ENCODE measurements around the gene DNASE1L1. TPM values are rescaled to one million over a fixed set of nuclear protein-coding genes. Genes with fewer than 3 reads are reported as not detected.
A peak's percentile ranks its signal among the peaks of the same experiment; 100 is the strongest.

Gene DNASE1L1, protein sequence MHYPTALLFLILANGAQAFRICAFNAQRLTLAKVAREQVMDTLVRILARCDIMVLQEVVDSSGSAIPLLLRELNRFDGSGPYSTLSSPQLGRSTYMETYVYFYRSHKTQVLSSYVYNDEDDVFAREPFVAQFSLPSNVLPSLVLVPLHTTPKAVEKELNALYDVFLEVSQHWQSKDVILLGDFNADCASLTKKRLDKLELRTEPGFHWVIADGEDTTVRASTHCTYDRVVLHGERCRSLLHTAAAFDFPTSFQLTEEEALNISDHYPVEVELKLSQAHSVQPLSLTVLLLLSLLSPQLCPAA
- total RNA-seq (29.7 TPM), polyA plus RNA-seq (10 to 100 TPM; 12.2 to 23.1 (median 19.1) TPM)

DNA sequence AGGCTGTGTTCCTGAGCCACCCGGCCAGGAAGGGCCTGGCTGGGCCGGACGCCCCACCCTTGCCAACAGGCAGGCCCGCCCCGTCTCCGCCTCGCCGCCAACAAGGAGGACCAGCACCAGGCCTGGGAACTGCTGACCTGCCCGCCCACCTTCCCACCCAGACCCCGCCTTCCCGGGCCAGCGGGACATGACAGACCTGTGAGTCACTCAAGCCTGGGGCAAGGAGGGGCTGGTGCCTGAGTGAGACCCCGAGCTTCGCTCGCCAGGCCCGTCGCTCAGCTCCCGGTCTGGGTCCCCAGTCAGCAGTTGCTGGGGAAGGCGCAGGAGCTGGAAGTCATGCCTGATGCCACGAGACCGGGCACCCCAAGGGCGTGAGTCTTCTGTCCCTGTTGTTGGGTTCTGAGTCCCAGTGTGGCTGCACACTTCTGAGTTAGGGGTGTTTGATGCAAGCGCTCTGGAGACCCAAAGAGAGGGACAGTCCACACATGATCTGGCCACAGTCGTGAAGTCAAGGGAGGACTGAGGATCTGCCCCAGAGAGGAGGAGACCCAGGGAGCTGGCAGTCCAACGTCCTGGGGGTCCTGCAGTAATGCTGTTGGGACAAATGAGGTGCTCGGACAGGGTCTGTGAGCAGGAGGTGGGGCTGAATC, at the start of gene DNASE1L1:
TSS of gene DNASE1L1 (minus strand) at position 33 of the 650 bp plus-strand sequence. CDS start 3,686 bp downstream, outside the sequence.
- Histone ChIP-seq H3K9me3 (ENCODE audit: control insufficient read depth in 2 of 2, low read length in 2 of 2) (no peaks in the 10 kb centered on the region), H3K27me3 (ENCODE audit: control insufficient read depth, insufficient read depth, low read length) (no peaks in the 10 kb centered on the region), H3K4me3 (ENCODE audit: low read depth, low read length) (no peak within 1 kb of the TSS), H3K27ac (ENCODE audit: insufficient read depth, low read length, poor library complexity, severe bottlenecking) (no peak within 1 kb of the TSS), H3K4me1 (ENCODE audit: control insufficient read depth, insufficient read depth, low read length, poor library complexity, severe bottlenecking) (peaks cover 16% of the 10 kb centered on the region), H3K36me3 (ENCODE audit: control insufficient read depth, insufficient read depth, low read length) (peaks cover 3% of the 10 kb centered on the region)
- Mint-ChIP-seq H3K27me3 (no peaks in the 10 kb centered on the region), H3K4me1 (peaks cover 3 to 19% (median 8%) of the 10 kb centered on the region in 4 donors), H3K9me3 (peaks cover 0 to 1% (median 0%) of the 10 kb centered on the region in 7 donors), H3K4me3 (peak within 1 kb of the TSS; percentile 38 to 72 (median 60)), H3K36me3 (no peaks in the 10 kb centered on the region), H3K27ac (peak within 1 kb of the TSS; percentile 56 to 88 (median 59))
- ATAC-seq (ENCODE audit: low read depth in 2 of 2) (peak in 1 of 2 donors; percentile 17), DNase-seq (no peak)

DNA sequence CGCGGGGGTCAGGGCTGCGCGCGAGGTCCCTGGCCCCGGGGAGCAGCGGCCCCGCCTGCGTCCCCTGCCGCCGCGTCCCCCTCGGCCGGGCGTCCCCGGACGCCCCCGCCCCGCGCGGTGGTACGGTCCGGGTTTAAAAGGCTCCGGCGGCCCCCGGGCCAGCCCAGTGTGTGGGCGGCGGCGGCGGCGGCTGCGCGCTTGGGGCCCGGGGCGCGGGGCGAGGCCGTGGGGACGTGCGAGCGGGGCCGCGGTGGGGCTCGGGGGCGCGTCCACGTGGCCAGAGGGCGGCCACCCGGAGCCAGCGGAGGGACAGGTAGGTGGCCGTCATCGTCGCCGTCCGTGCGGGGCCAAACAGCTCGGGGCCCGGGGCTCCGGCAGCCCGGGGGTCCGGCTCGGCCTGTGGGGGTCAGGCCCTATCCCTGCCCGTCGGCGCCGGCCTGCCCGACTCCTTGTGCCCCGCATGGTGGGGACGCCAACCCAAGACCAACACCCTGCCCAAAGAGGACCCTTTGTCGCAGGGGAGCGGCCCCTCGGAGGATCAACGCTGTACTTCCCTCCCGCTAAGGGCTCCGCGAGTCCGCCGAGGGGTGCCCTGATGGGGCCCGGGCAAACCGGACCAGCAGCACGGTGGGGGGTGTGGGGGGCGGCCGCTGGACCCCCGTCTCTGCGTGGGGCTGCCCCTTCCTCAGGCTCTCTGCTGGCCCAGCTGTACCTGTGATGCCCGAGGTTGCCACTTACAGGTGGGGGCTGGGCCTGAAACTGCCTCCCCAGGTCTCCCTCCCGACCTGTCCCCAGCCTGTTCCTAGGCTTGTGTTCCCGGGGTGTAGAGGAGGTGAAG, 49.3 kb upstream of the DNASE1L1 start, which contains the start of gene PLXNA3:
TSS of gene PLXNA3 (plus strand) at position 166 of the 838 bp plus-strand sequence. CDS start 1,903 bp downstream, outside the sequence.
- Histone ChIP-seq H3K27ac (ENCODE audit: insufficient read depth, low read length, poor library complexity, severe bottlenecking) (peak within 1 kb of the TSS; percentile 47), H3K4me3 (ENCODE audit: low read depth, low read length) (peak within 1 kb of the TSS; percentile 68), H3K36me3 (ENCODE audit: control insufficient read depth, insufficient read depth, low read length) (peaks cover 5% of the 10 kb centered on the region), H3K9me3 (ENCODE audit: control insufficient read depth in 2 of 2, low read length in 2 of 2) (no peaks in the 10 kb centered on the region), H3K4me1 (ENCODE audit: control insufficient read depth, insufficient read depth, low read length, poor library complexity, severe bottlenecking) (peaks cover 15% of the 10 kb centered on the region), H3K27me3 (ENCODE audit: control insufficient read depth, insufficient read depth, low read length) (no peaks in the 10 kb centered on the region)
- no peaks in the 10 kb centered on the region for H3K9me3 Mint-ChIP-seq
- H3K4me1 Mint-ChIP-seq, result peaks cover 3 to 25% (median 7%) of the 10 kb centered on the region in 4 donors
- H3K4me3 Mint-ChIP-seq, result peak within 1 kb of the TSS; percentile 92 to 97 (median 93)
- H3K36me3 Mint-ChIP-seq, result no peaks in the 10 kb centered on the region
- peaks cover 4% of the 10 kb centered on the region for H3K27me3 Mint-ChIP-seq
- DNase-seq, result peak; percentile 57 to 75 (median 61)
- ATAC-seq (ENCODE audit: low read depth in 2 of 2), result peak; percentile 79 to 80
- peak within 1 kb of the TSS; percentile 84 to 99 (median 94) for H3K27ac Mint-ChIP-seq

DNA sequence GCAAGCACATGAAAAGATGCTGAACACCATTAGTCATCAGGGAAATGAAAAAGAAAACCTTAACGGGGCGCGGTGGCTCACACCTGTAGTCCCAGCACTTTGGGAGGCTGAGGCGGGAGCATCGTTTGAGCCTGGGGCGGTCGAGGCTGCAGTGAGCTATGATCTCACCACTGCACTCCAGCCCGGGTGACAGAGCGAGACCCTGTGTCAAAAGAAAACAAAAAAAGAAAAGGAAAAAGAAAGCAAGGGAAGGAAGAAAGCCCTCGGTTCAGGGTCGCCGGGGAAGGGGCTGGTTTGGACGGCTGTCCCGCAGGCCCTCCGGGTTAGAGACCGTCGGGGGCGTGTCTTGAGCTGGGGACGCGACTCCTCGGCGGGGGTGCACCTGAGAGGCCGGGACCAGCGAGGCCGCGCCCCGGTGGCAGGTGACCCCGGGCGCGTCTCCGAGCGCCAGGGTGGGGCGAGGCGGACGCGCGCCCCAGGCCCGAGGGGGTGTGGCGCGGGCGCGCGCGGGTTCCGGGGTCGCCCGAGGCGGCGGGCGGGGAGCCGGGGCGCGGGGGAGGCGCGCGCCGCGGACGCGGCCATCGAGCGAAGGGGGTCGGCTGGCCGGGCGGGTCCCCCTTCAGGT, 48.5 kb upstream of the DNASE1L1 start:
- H3K27ac Mint-ChIP-seq, result peak overlapping the region; percentile 78 to 99 (median 94)
- peak overlapping the region; percentile 92 to 97 (median 93) for H3K4me3 Mint-ChIP-seq
- H3K36me3 ChIP-seq (ENCODE audit: control insufficient read depth, insufficient read depth, low read length), result peaks cover 5% of the 10 kb centered on the region
- H3K27ac ChIP-seq (ENCODE audit: insufficient read depth, low read length, poor library complexity, severe bottlenecking), result peak overlapping the region; percentile 33
- ATAC-seq (ENCODE audit: low read depth in 2 of 2), result peak; percentile 63 to 69
- H3K9me3 ChIP-seq (ENCODE audit: control insufficient read depth in 2 of 2, low read length in 2 of 2), result no peaks in the 10 kb centered on the region
- no peaks in the 10 kb centered on the region for H3K36me3 Mint-ChIP-seq
- DNase-seq, result peak; percentile 63 to 71 (median 71)
- H3K4me1 Mint-ChIP-seq, result peaks cover 3 to 21% (median 7%) of the 10 kb centered on the region in 4 donors
- H3K9me3 Mint-ChIP-seq, result no peaks in the 10 kb centered on the region
- H3K4me1 ChIP-seq (ENCODE audit: control insufficient read depth, insufficient read depth, low read length, poor library complexity, severe bottlenecking), result peaks cover 15% of the 10 kb centered on the region
- H3K4me3 ChIP-seq (ENCODE audit: low read depth, low read length), result no peak overlapping the region
- H3K27me3 Mint-ChIP-seq, result peaks cover 4% of the 10 kb centered on the region
- no peaks in the 10 kb centered on the region for H3K27me3 ChIP-seq (ENCODE audit: control insufficient read depth, insufficient read depth, low read length)

DNA sequence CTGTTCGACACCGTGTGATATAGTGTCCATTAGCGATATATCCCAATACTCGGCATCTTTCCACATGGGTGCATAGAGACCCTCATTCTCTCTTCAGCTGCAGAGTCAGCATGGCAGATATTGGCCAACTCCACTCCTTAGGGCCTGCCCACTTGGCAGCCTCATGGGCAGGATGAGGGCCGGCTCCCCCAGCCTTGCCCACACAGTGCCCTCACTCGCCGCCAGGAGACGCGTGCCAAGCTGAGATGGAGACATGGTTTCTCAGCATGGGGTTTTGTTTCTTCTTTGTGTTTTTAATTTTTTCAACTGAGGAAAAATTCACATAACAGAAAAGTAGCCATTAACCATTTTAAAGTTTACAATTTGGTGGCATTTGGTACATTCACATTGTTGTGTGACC, 43.8 kb upstream of the DNASE1L1 start:
- Histone ChIP-seq H3K27me3 (ENCODE audit: control insufficient read depth, insufficient read depth, low read length) (no peaks in the 10 kb centered on the region), H3K36me3 (ENCODE audit: control insufficient read depth, insufficient read depth, low read length) (peaks cover 9% of the 10 kb centered on the region), H3K27ac (ENCODE audit: insufficient read depth, low read length, poor library complexity, severe bottlenecking) (no peak overlapping the region), H3K9me3 (ENCODE audit: control insufficient read depth in 2 of 2, low read length in 2 of 2) (no peaks in the 10 kb centered on the region), H3K4me1 (ENCODE audit: control insufficient read depth, insufficient read depth, low read length, poor library complexity, severe bottlenecking) (peaks cover 5% of the 10 kb centered on the region), H3K4me3 (ENCODE audit: low read depth, low read length) (no peak overlapping the region)
- no peak overlapping the region for H3K27ac Mint-ChIP-seq
- H3K4me3 Mint-ChIP-seq, result no peak overlapping the region
- H3K4me1 Mint-ChIP-seq, result peaks cover 3 to 7% (median 5%) of the 10 kb centered on the region in 4 donors
- peaks cover 4% of the 10 kb centered on the region for H3K27me3 Mint-ChIP-seq
- no peaks in the 10 kb centered on the region for H3K36me3 Mint-ChIP-seq
- DNase-seq (no peak), ATAC-seq (ENCODE audit: low read depth in 2 of 2) (no peak)
- H3K9me3 Mint-ChIP-seq, result peaks cover 0 to 1% (median 0%) of the 10 kb centered on the region in 7 donors

DNA sequence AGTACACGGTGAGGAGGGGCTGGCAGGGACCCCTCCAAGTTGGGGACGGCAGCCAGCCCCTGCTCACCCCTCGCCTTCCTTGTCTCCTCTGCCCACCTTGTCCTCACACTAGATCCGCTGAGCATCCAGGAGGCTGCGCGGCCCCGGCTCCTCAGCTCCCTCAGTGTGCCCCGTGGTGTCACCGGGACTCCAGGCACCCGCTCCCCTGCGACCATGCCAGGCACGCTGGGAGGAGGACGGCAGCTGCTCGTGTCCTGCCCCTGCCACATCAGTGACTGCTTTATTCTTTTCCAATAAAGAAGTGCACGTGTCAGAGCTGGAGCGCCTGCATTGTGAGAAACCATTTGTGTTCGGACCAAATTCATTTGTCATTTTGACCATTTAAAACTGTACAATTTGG, 41.3 kb upstream of the DNASE1L1 start:
- Histone ChIP-seq H3K36me3 (ENCODE audit: control insufficient read depth, insufficient read depth, low read length) (peaks cover 9% of the 10 kb centered on the region), H3K27ac (ENCODE audit: insufficient read depth, low read length, poor library complexity, severe bottlenecking) (no peak overlapping the region), H3K4me1 (ENCODE audit: control insufficient read depth, insufficient read depth, low read length, poor library complexity, severe bottlenecking) (peaks cover under 1% of the 10 kb centered on the region), H3K4me3 (ENCODE audit: low read depth, low read length) (no peak overlapping the region), H3K9me3 (ENCODE audit: control insufficient read depth in 2 of 2, low read length in 2 of 2) (no peaks in the 10 kb centered on the region), H3K27me3 (ENCODE audit: control insufficient read depth, insufficient read depth, low read length) (no peaks in the 10 kb centered on the region)
- Mint-ChIP-seq H3K9me3 (peaks cover 0 to 1% (median 0%) of the 10 kb centered on the region in 7 donors), H3K36me3 (peaks cover 3% of the 10 kb centered on the region), H3K4me3 (no peak overlapping the region), H3K27me3 (no peaks in the 10 kb centered on the region), H3K27ac (no peak overlapping the region), H3K4me1 (peaks cover 0 to 7% (median 3%) of the 10 kb centered on the region in 4 donors)
- ATAC-seq (ENCODE audit: low read depth in 2 of 2) (no peak), DNase-seq (no peak)

DNA sequence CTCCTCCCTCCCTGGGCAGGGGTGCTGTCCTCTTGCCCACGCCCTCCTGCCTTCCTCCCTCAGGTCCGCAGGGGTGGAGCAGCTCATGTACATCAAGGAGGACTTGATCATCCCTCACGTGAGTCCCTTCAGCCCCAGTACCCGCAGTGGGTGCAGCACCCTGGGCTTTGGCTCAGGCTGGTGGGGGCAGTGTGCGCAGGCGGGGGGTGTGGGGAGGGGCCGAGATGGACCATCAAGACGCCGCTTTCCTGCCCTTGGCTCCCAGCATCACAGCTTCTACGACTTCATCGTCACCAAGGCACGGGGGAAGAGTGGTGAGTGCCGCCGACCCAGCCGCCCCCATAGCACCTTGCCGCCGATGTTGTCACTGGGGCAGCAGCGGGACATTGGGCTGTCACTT, 40.6 kb upstream of the DNASE1L1 start:
- H3K27ac ChIP-seq (ENCODE audit: insufficient read depth, low read length, poor library complexity, severe bottlenecking), result no peak overlapping the region
- no peaks in the 10 kb centered on the region for H3K9me3 ChIP-seq (ENCODE audit: control insufficient read depth in 2 of 2, low read length in 2 of 2)
- no peaks in the 10 kb centered on the region for H3K27me3 ChIP-seq (ENCODE audit: control insufficient read depth, insufficient read depth, low read length)
- H3K4me1 ChIP-seq (ENCODE audit: control insufficient read depth, insufficient read depth, low read length, poor library complexity, severe bottlenecking), result peaks cover 6% of the 10 kb centered on the region
- Mint-ChIP-seq H3K27me3 (no peaks in the 10 kb centered on the region), H3K36me3 (peaks cover 3% of the 10 kb centered on the region), H3K9me3 (peaks cover 0 to 1% (median 0%) of the 10 kb centered on the region in 7 donors), H3K4me3 (no peak overlapping the region), H3K4me1 (peaks cover 0 to 9% (median 3%) of the 10 kb centered on the region in 4 donors), H3K27ac (no peak overlapping the region)
- H3K4me3 ChIP-seq (ENCODE audit: low read depth, low read length), result no peak overlapping the region
- ATAC-seq (ENCODE audit: low read depth in 2 of 2) (no peak), DNase-seq (no peak)
- peaks cover 9% of the 10 kb centered on the region for H3K36me3 ChIP-seq (ENCODE audit: control insufficient read depth, insufficient read depth, low read length)

DNA sequence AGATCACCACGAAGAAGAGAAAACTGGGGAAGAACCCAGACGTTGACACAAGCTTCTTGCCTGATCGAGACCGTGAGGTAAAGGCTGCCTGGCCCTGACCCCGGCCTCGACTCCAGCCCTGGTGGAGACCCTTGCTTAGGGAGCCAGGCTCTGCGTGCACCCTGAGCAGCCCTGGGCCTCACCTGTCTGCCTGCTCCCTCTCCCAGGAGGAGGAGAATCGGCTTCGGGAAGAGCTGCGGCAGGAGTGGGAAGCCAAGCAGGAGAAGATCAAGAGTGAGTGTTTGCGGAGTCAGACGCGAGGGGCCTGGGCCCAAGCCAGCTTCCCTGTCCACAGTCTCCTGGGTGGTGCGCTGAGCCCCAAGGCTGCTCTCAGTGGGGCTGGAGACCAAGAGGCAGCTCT, 39.4 kb upstream of the DNASE1L1 start:
- Mint-ChIP-seq H3K4me3 (no peak overlapping the region), H3K9me3 (peaks cover 0 to 1% (median 0%) of the 10 kb centered on the region in 7 donors), H3K36me3 (peaks cover 3% of the 10 kb centered on the region), H3K4me1 (peaks cover 0 to 11% (median 0%) of the 10 kb centered on the region in 4 donors), H3K27ac (no peak overlapping the region), H3K27me3 (no peaks in the 10 kb centered on the region)
- no peak for DNase-seq
- Histone ChIP-seq H3K27me3 (ENCODE audit: control insufficient read depth, insufficient read depth, low read length) (no peaks in the 10 kb centered on the region), H3K4me1 (ENCODE audit: control insufficient read depth, insufficient read depth, low read length, poor library complexity, severe bottlenecking) (peaks cover 13% of the 10 kb centered on the region), H3K4me3 (ENCODE audit: low read depth, low read length) (no peak overlapping the region), H3K27ac (ENCODE audit: insufficient read depth, low read length, poor library complexity, severe bottlenecking) (no peak overlapping the region), H3K9me3 (ENCODE audit: control insufficient read depth in 2 of 2, low read length in 2 of 2) (no peaks in the 10 kb centered on the region), H3K36me3 (ENCODE audit: control insufficient read depth, insufficient read depth, low read length) (peaks cover 9% of the 10 kb centered on the region)
- ATAC-seq (ENCODE audit: low read depth in 2 of 2), result no peak
